Smooth muscle cell (in vitro differentiated cells): Measurements from ENCODE around the gene PTPN2. TPM values are rescaled to one million over a fixed set of nuclear protein-coding genes. Genes with fewer than 3 reads are reported as not detected.

Experiments used
- DNase-seq: peaks from one replicate; lab custom pipeline; 2025; ENCODE audit not compliant: unreplicated experiment; lab: John Stamatoyannopoulos, UW
- H2AFZ ChIP-seq: fragments of 200-600 bp; sonication (generic); 2 replicates; pipeline ENCODE4 v1.6.0; 2016; ENCODE audit warnings: antibody characterized with exemption, low read depth, mild to moderate bottlenecking
- H3F3A ChIP-seq: fragments of 200-600 bp; sonication (generic); 2 replicates; pipeline ENCODE4 v1.6.0; 2017; ENCODE audit warnings: antibody characterized with exemption, low read depth
- H3K27ac ChIP-seq: fragments of 200-600 bp; sonication (generic); 2 replicates; pipeline ENCODE4 v1.5.1; 2016; ENCODE audit warnings: low read depth, mild to moderate bottlenecking
- H3K27me3 ChIP-seq: fragments of 200-600 bp; sonication (generic); 2 replicates; pipeline ENCODE4 v1.6.1; 2016; ENCODE audit warnings: low read depth, mild to moderate bottlenecking
- H3K36me3 ChIP-seq: fragments of 200-600 bp; sonication (generic); 2 replicates; pipeline ENCODE4 v1.5.1; 2016; ENCODE audit warnings: low read depth
- H3K4me1 ChIP-seq: fragments of 200-600 bp; sonication (generic); 2 replicates; pipeline ENCODE4 v1.5.1; 2016; ENCODE audit warnings: low read depth
- H3K4me2 ChIP-seq: fragments of 200-600 bp; sonication (generic); 2 replicates; pipeline ENCODE4 v1.6.0; 2016; ENCODE audit warnings: mild to moderate bottlenecking
- H3K4me3 ChIP-seq: fragments of 200-600 bp; sonication (generic); 2 replicates; pipeline ENCODE4 v1.5.1; 2016; ENCODE audit warnings: mild to moderate bottlenecking
- H3K79me2 ChIP-seq: fragments of 200-600 bp; sonication (generic); 2 replicates; pipeline ENCODE4 v1.6.0; 2016; ENCODE audit warnings: low read depth, mild to moderate bottlenecking
- H3K9ac ChIP-seq: fragments of 200-600 bp; sonication (generic); 2 replicates; pipeline ENCODE4 v1.6.0; 2016; ENCODE audit warnings: low read depth
- H3K9me3 ChIP-seq: fragments of 200-600 bp; sonication (generic); replicated peaks from 2 replicates; pipeline ENCODE4 v1.5.1; 2016; ENCODE audit warnings: low read depth
- H4K20me1 ChIP-seq: fragments of 200-600 bp; sonication (generic); 2 replicates; pipeline ENCODE4 v1.6.0; 2016; ENCODE audit warnings: low read depth
- CTCF ChIP-seq: fragments of 200-600 bp; sonication (generic); IDR thresholded peaks from 2 replicates; pipeline ENCODE4 v1.5.1; 2017; ENCODE audit warnings: borderline replicate concordance, mild to moderate bottlenecking, antibody characterized with exemption; ENCODE audit not compliant: insufficient read depth, poor library complexity, severe bottlenecking
- WGBS: methylation state at CpG from one replicate; pipeline ENCODE4 v1.1.7; 2016; ENCODE audit warnings: low lambda C conversion rate; 5-methylcytosine and 5-hydroxymethylcytosine counted together
- polyA plus RNA-seq: library from polyadenylated mRNA; unstranded; fragments of >200 nt; fragmentation: Nextera tagmentation; extraction: Ambion mirVana; gene quantifications from 2 replicates; pipeline ENCODE4 v1.2.1, GENCODE V29; 2016
- total RNA-seq: library from RNA; depleted of rRNA; stranded (reverse); fragments of >200 nt; gene quantifications from 2 replicates; pipeline ENCODE4 v1.2.3, GENCODE V29; 2014

Gene PTPN2
- total and polyA plus RNA-seq, 2 experiments from 2014 or later: 17.1 to 48.7 TPM

DNA sequence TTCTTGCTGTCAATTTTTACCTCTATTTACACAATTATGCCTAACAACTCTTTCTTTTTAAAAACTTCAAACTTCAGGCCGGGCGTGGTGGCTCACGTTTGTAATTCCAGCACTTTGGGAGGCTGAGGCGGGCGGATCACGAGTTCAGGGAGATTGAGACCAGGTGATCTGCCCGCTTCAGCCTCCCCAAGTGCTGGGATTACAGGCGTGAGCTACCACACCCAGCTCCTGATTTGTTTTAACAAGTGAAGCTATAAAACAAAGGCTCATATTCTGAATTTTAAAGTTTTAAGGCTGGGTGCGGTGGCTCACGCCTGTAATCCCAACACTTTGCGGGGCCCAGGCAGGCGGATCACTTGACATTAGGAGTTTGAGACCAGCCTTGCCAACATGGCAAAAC lies 15.5 kb downstream of the PTPN2 start:
- no peak overlapping the region for H3K4me3 ChIP-seq
- peaks cover 39% of the 10 kb centered on the region for H4K20me1 ChIP-seq
- H3K36me3 ChIP-seq: no peaks in the 10 kb centered on the region

GRCh38 chr18:12867441-12868123 lies 16.5 kb downstream of the PTPN2 start:
- H3K4me2 ChIP-seq: no peak overlapping the region
- no peaks in the 10 kb centered on the region for H3F3A ChIP-seq
- H3K36me3 ChIP-seq: no peaks in the 10 kb centered on the region
- DNase-seq: no peak
- no peaks in the 10 kb centered on the region for H3K27me3 ChIP-seq
- peaks cover 74% of the 10 kb centered on the region for H3K79me2 ChIP-seq
- TF ChIP-seq CTCF: no peak
- H3K4me1 ChIP-seq: no peaks in the 10 kb centered on the region
- H4K20me1 ChIP-seq: peaks cover 46% of the 10 kb centered on the region
- 97% methylated on average over 7 of the region's 7 CpGs for WGBS
- H2AFZ ChIP-seq: no peak overlapping the region
- no peak overlapping the region for H3K9ac ChIP-seq
- H3K4me3 ChIP-seq: no peak overlapping the region
- no peaks in the 10 kb centered on the region for H3K9me3 ChIP-seq
- H3K27ac ChIP-seq: no peak overlapping the region

More for the DNA sequence above, 15.5 kb downstream of the PTPN2 start:
- Histone ChIP-seq H3F3A (no peaks in the 10 kb centered on the region), H3K27ac (no peak overlapping the region), H3K4me1 (no peaks in the 10 kb centered on the region), H3K79me2 (peaks cover 76% of the 10 kb centered on the region), H3K9me3 (no peaks in the 10 kb centered on the region), H3K9ac (no peak overlapping the region), H2AFZ (no peak overlapping the region), H3K4me2 (no peak overlapping the region), H3K27me3 (no peaks in the 10 kb centered on the region)
- WGBS: 98% methylated on average over 12 of the region's 12 CpGs
- TF ChIP-seq CTCF: no peak
- DNase-seq: no peak

DNA sequence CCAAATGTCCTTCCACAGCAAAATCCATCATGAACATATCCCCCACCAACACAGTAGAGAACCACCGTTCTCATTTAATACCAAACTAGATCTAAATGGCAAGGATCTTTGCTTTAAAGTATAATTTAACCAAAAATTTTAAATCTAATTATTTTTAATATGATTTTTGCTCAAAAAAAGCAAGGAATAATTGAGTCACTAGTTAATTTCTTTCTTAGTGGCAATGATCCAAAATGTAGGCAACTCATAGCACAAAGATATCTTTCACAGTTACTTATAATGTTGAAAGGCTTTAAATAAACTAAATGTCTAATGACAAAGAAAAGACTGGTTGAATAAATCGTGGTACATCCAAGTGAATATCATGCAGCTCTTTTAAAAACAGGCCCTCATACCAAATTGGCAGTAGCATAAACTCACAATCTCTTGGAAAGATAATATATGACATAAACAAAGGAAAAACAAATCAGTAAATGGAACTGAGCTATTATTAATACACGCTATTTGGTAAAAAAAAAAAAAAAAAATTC lies 20.3 kb downstream of the PTPN2 start:
- Histone ChIP-seq H3K4me1 (peaks cover 3% of the 10 kb centered on the region), H3K79me2 (peaks cover 75% of the 10 kb centered on the region), H3F3A (no peaks in the 10 kb centered on the region), H3K4me3 (no peak overlapping the region), H4K20me1 (peaks cover 61% of the 10 kb centered on the region), H3K36me3 (no peaks in the 10 kb centered on the region), H3K27me3 (no peaks in the 10 kb centered on the region), H2AFZ (no peak overlapping the region), H3K27ac (peak overlapping the region; percentile 85), H3K9me3 (no peaks in the 10 kb centered on the region), H3K9ac (no peak overlapping the region), H3K4me2 (no peak overlapping the region)
- WGBS: 91% methylated on average over 3 of the region's 3 CpGs
- no peak for TF ChIP-seq CTCF
- no peak for DNase-seq
